ENCODE data around the gene BRCC3.
A peak's percentile ranks its signal among the peaks of the same experiment; 100 is the strongest.
"Not testable (repeated sequence)": the region's sequence is repeated elsewhere in the genome, so short reads cannot be mapped to it uniquely, and the experiment has no call there.

Gene BRCC3

GRCh38 chrX:155086961-155087735 is 15.8 kb downstream of the BRCC3 start:
- peaks cover 7% of the 10 kb centered on the region for H3K4me1 Mint-ChIP-seq (ENCODE audit: low read depth)
- H3K27me3 Mint-ChIP-seq = no peaks in the 10 kb centered on the region
- H3K36me3 Mint-ChIP-seq (ENCODE audit: low read depth) = peaks cover 29% of the 10 kb centered on the region
- no peak overlapping the region for H3K27ac Mint-ChIP-seq
- no peak overlapping the region for H3K4me3 Mint-ChIP-seq
- no peaks in the 10 kb centered on the region for H3K9me3 Mint-ChIP-seq

GRCh38 chrX:155094468-155095061 is 23.3 kb downstream of the BRCC3 start:
- Mint-ChIP-seq H3K4me3 (no peak overlapping the region), H3K9me3 (no peaks in the 10 kb centered on the region), H3K36me3 (ENCODE audit: low read depth) (peaks cover 50% of the 10 kb centered on the region), H3K27ac (no peak overlapping the region), H3K4me1 (ENCODE audit: low read depth) (peaks cover 11% of the 10 kb centered on the region), H3K27me3 (no peaks in the 10 kb centered on the region)

GRCh38 chrX:155105919-155106318 is 34.6 kb downstream of the BRCC3 start:
- H3K4me3 Mint-ChIP-seq = no peak overlapping the region
- peaks cover 25% of the 10 kb centered on the region for H3K4me1 Mint-ChIP-seq (ENCODE audit: low read depth)
- H3K36me3 Mint-ChIP-seq (ENCODE audit: low read depth) = peaks cover 60% of the 10 kb centered on the region
- H3K27me3 Mint-ChIP-seq = no peaks in the 10 kb centered on the region
- no peak overlapping the region for H3K27ac Mint-ChIP-seq
- H3K9me3 Mint-ChIP-seq = no peaks in the 10 kb centered on the region

GRCh38 chrX:155108427-155108826 is 37.1 kb downstream of the BRCC3 start:
- Mint-ChIP-seq H3K36me3 (ENCODE audit: low read depth) (peaks cover 57% of the 10 kb centered on the region), H3K9me3 (no peaks in the 10 kb centered on the region)

GRCh38 chrX:155112171-155112570 is 40.9 kb downstream of the BRCC3 start:
- Mint-ChIP-seq H3K4me1 (ENCODE audit: low read depth) (peaks cover 15% of the 10 kb centered on the region), H3K27me3 (no peaks in the 10 kb centered on the region), H3K4me3 (no peak overlapping the region), H3K27ac (no peak overlapping the region), H3K36me3 (ENCODE audit: low read depth) (peaks cover 60% of the 10 kb centered on the region), H3K9me3 (no peaks in the 10 kb centered on the region)

More at GRCh38 chrX:155108427-155108826, 37.1 kb downstream of the BRCC3 start:
- Mint-ChIP-seq H3K4me1 (ENCODE audit: low read depth) (peaks cover 21% of the 10 kb centered on the region), H3K4me3 (no peak overlapping the region), H3K27ac (peak overlapping the region; percentile 21), H3K27me3 (no peaks in the 10 kb centered on the region)

- no peaks in the 10 kb centered on the region for H3K27me3 Mint-ChIP-seq
- H3K27ac Mint-ChIP-seq = no peak overlapping the region
- H3K4me3 Mint-ChIP-seq = no peak overlapping the region
- H3K9me3 Mint-ChIP-seq = no peaks in the 10 kb centered on the region
- peaks cover 8% of the 10 kb centered on the region for H3K4me1 Mint-ChIP-seq (ENCODE audit: low read depth)
- peaks cover 52% of the 10 kb centered on the region for H3K36me3 Mint-ChIP-seq (ENCODE audit: low read depth)
Observed at GRCh38 chrX:155113097-155113496, 41.8 kb downstream of the BRCC3 start.

- no peaks in the 10 kb centered on the region for H3K9me3 Mint-ChIP-seq
- H3K4me3 Mint-ChIP-seq = no peak overlapping the region
- no peak overlapping the region for H3K27ac Mint-ChIP-seq
- no peaks in the 10 kb centered on the region for H3K4me1 Mint-ChIP-seq (ENCODE audit: low read depth)
- H3K27me3 Mint-ChIP-seq = no peaks in the 10 kb centered on the region
- peaks cover 49% of the 10 kb centered on the region for H3K36me3 Mint-ChIP-seq (ENCODE audit: low read depth)
Observed at GRCh38 chrX:155115174-155115819, 44.0 kb downstream of the BRCC3 start.

- H3K4me1 Mint-ChIP-seq (ENCODE audit: low read depth) = no peaks in the 10 kb centered on the region
- peaks cover 31% of the 10 kb centered on the region for H3K36me3 Mint-ChIP-seq (ENCODE audit: low read depth)
- H3K9me3 Mint-ChIP-seq = peaks cover 17% of the 10 kb centered on the region
- H3K27ac Mint-ChIP-seq = no peak overlapping the region
- H3K4me3 Mint-ChIP-seq = no peak overlapping the region
- H3K27me3 Mint-ChIP-seq = no peaks in the 10 kb centered on the region
Observed at GRCh38 chrX:155127465-155127864, 56.2 kb downstream of the BRCC3 start.

GRCh38 chrX:155127940-155128339 is 56.6 kb downstream of the BRCC3 start:
- no peak overlapping the region for H3K4me3 Mint-ChIP-seq
- H3K36me3 Mint-ChIP-seq (ENCODE audit: low read depth) = peaks cover 26% of the 10 kb centered on the region
- H3K27me3 Mint-ChIP-seq = no peaks in the 10 kb centered on the region
- no peaks in the 10 kb centered on the region for H3K4me1 Mint-ChIP-seq (ENCODE audit: low read depth)
- no peak overlapping the region for H3K27ac Mint-ChIP-seq
- peaks cover 17% of the 10 kb centered on the region for H3K9me3 Mint-ChIP-seq

- Mint-ChIP-seq H3K4me3 (no peak overlapping the region), H3K27me3 (no peaks in the 10 kb centered on the region), H3K9me3 (peaks cover 8% of the 10 kb centered on the region), H3K27ac (no peak overlapping the region), H3K4me1 (ENCODE audit: low read depth) (no peaks in the 10 kb centered on the region), H3K36me3 (ENCODE audit: low read depth) (no peaks in the 10 kb centered on the region)
Observed at GRCh38 chrX:155132110-155132509, 60.8 kb downstream of the BRCC3 start.

GRCh38 chrX:155134255-155134654 is 62.9 kb downstream of the BRCC3 start:
- Mint-ChIP-seq H3K4me1 (ENCODE audit: low read depth) (no peaks in the 10 kb centered on the region), H3K4me3 (no peak overlapping the region), H3K27ac (no peak overlapping the region), H3K9me3 (peaks cover 5% of the 10 kb centered on the region), H3K36me3 (ENCODE audit: low read depth) (no peaks in the 10 kb centered on the region), H3K27me3 (no peaks in the 10 kb centered on the region)

GRCh38 chrX:155143959-155144548 is 72.7 kb downstream of the BRCC3 start:
- H3K27me3 Mint-ChIP-seq = no peaks in the 10 kb centered on the region
- no peak overlapping the region for H3K4me3 Mint-ChIP-seq
- no peak overlapping the region for H3K27ac Mint-ChIP-seq
- peaks cover 8% of the 10 kb centered on the region for H3K4me1 Mint-ChIP-seq (ENCODE audit: low read depth)
- H3K9me3 Mint-ChIP-seq = no peaks in the 10 kb centered on the region
- no peaks in the 10 kb centered on the region for H3K36me3 Mint-ChIP-seq (ENCODE audit: low read depth)

- no peaks in the 10 kb centered on the region for H3K27me3 Mint-ChIP-seq
- H3K27ac Mint-ChIP-seq = no peak overlapping the region
- no peaks in the 10 kb centered on the region for H3K9me3 Mint-ChIP-seq
- H3K4me1 Mint-ChIP-seq (ENCODE audit: low read depth) = peaks cover 8% of the 10 kb centered on the region
- no peak overlapping the region for H3K4me3 Mint-ChIP-seq
- no peaks in the 10 kb centered on the region for H3K36me3 Mint-ChIP-seq (ENCODE audit: low read depth)
Observed at GRCh38 chrX:155144926-155145325, 73.6 kb downstream of the BRCC3 start.

GRCh38 chrX:155147612-155148011 is 76.3 kb downstream of the BRCC3 start:
- not testable (repeated sequence) for H3K9me3 Mint-ChIP-seq; H3K4me1 Mint-ChIP-seq (ENCODE audit: low read depth)

GRCh38 chrX:155148166-155148565 is 76.9 kb downstream of the BRCC3 start:
- H3K36me3 Mint-ChIP-seq (ENCODE audit: low read depth); H3K27ac Mint-ChIP-seq; H3K4me1 Mint-ChIP-seq (ENCODE audit: low read depth); H3K4me3 Mint-ChIP-seq; H3K27me3 Mint-ChIP-seq; H3K9me3 Mint-ChIP-seq: not testable (repeated sequence)

More at GRCh38 chrX:155147612-155148011, 76.3 kb downstream of the BRCC3 start:
- H3K4me3 Mint-ChIP-seq; H3K27ac Mint-ChIP-seq; H3K36me3 Mint-ChIP-seq (ENCODE audit: low read depth); H3K27me3 Mint-ChIP-seq: not testable (repeated sequence)
